Colonic mucosa (tissue), 4 donors: ENCODE measurements around the gene ADAM29. TPM values are rescaled to one million over a fixed set of nuclear protein-coding genes. Genes with fewer than 3 reads are reported as not detected.

ENCODE experiments used
- DNase-seq: peaks from one replicate; pipeline ENCODE4 v3.0.0-alpha.2; 2020
- H3K27ac ChIP-seq: fragments of 200-600 bp; one replicate; pipeline ENCODE4 v1.8.0; 2021
- H3K27me3 ChIP-seq: fragments of 200-600 bp; one replicate; pipeline ENCODE4 v1.8.0; 2021
- H3K36me3 ChIP-seq: fragments of 200-600 bp; one replicate; pipeline ENCODE4 v1.8.0; 2021
- H3K4me1 ChIP-seq: fragments of 200-600 bp; one replicate; pipeline ENCODE4 v1.8.0; 2021; ENCODE audit warnings: mild to moderate bottlenecking
- H3K4me3 ChIP-seq: fragments of 200-600 bp; one replicate; pipeline ENCODE4 v1.8.0; 2021
- H3K9ac ChIP-seq, 2 donors: one replicate each; pipeline ENCODE4 v1.7.0; 2013; ENCODE audit warnings: control low read depth in 2 of 2, low read depth in 2 of 2, low read length in 2 of 2
- H3K9me3 ChIP-seq: fragments of 200-600 bp; one replicate; pipeline ENCODE4 v1.8.0; 2021
- intact Hi-C: fragments of 100-400 bp; cut with DNase I; formaldehyde crosslinking; loops from one replicate; pipeline ENCODE4 v1.14.1; 2022
- total RNA-seq, 2 donors: library from RNA; stranded (reverse); fragmentation: NEBNext Ultra II Directional in 1 of 2; extraction: Animal tissue kit (Norgen Biotek cat#: 25700) in 1 of 2; gene quantifications; one replicate each; pipeline ENCODE4 v1.2.1, GENCODE V29; 2021
- TF ChIP-seq, protein P1 (sequence below): fragments of 200-600 bp; IDR thresholded peaks from one replicate; pipeline ENCODE4 v1.8.0; 2022; ENCODE audit warnings: antibody characterized with exemption, mild to moderate bottlenecking
- donor health status: healthy.
- donor health status: DM: no; HTN: no; CAD: no.
- donor health status: DM: no; HTN: no; CAD: no.

Gene ADAM29
- total RNA-seq, 2 donors from 2014 or later: not detected

DNA sequence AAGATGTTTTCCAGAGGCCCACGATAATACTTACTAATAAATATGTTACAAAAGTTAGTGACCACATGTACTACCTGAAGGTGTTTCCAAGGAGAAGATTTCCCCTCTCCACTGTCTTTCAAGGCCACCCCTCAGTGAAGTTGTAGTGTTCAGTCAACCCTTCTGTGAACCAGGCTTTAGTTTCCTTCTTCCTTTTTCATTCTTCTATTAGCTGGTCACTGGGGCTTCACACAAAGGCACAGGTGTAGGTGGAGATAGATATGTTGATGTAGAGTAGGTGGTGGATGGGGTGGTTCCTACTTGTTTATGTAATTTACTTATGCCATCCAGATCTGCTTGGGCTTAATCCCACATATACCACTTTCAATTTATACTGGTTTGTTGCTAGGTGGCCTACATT lies 43.3 kb upstream of the ADAM29 start:
- Histone ChIP-seq H3K27ac (no peak overlapping the region), H3K9me3 (no peaks in the 10 kb centered on the region), H3K36me3 (no peaks in the 10 kb centered on the region), H3K4me3 (no peak overlapping the region), H3K4me1 (no peaks in the 10 kb centered on the region), H3K9ac (no peak overlapping the region), H3K27me3 (no peaks in the 10 kb centered on the region)
- TF ChIP-seq, protein P1, sequence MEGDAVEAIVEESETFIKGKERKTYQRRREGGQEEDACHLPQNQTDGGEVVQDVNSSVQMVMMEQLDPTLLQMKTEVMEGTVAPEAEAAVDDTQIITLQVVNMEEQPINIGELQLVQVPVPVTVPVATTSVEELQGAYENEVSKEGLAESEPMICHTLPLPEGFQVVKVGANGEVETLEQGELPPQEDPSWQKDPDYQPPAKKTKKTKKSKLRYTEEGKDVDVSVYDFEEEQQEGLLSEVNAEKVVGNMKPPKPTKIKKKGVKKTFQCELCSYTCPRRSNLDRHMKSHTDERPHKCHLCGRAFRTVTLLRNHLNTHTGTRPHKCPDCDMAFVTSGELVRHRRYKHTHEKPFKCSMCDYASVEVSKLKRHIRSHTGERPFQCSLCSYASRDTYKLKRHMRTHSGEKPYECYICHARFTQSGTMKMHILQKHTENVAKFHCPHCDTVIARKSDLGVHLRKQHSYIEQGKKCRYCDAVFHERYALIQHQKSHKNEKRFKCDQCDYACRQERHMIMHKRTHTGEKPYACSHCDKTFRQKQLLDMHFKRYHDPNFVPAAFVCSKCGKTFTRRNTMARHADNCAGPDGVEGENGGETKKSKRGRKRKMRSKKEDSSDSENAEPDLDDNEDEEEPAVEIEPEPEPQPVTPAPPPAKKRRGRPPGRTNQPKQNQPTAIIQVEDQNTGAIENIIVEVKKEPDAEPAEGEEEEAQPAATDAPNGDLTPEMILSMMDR: no peak
- no peak for DNase-seq
- intact Hi-C loops: no loop called here

DNA sequence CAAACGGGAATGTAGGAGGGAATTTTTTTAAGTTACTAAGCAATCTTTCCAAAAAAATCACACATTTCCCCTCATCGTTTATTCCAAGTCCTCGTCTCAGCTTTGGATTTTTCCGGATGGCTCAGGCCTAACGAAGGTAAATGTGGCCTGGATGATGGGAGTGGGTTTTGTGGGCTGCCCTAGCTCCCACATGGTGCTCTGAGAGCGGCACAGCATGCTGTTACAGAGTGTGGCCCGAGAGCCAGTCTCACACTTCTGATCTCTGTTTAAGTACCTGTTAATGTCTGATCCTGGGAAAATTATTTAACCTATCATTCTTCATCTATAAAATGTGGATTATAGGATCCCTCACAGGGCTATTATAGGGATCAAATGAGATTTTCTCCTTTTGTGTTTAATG lies 38.2 kb upstream of the ADAM29 start:
- DNase-seq: no peak
- Histone ChIP-seq H3K27ac (no peak overlapping the region), H3K4me1 (no peaks in the 10 kb centered on the region), H3K9me3 (no peaks in the 10 kb centered on the region), H3K9ac (no peak overlapping the region), H3K27me3 (no peaks in the 10 kb centered on the region), H3K36me3 (no peaks in the 10 kb centered on the region), H3K4me3 (no peak overlapping the region)
- intact Hi-C loops: no loop called here
- TF ChIP-seq, protein P1: no peak

DNA sequence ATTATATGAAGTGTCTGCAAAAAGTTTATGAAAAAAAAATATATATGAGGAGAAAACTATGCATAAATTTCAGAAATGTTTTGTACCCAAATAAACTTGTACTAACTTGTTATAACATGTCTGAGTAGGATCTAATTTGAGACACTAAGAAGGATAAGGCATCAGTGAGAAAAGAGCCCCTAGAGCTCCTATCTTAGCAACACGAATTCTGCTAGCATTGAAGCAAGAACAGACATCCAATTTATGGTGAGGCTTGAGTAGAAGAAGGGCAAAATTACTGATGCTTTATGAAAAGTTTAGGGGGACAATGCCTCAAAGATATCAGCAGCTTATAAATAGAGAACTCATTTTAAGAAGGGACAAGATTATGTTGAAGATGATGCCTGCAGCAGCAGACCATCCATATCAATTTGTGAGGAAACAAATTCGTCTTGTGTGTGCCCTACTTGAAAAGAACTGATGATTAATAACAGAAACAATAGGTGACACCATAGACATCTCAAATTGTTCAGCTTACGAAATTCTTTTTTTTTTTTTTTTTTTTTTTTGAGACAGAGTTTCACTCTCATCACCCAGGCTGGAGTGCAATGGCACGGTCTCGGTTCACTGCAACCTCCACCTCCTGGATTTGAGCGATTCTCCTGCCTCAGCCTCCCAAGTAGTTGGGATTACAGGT lies 35.7 kb upstream of the ADAM29 start:
- Histone ChIP-seq H3K36me3 (no peaks in the 10 kb centered on the region), H3K27me3 (no peaks in the 10 kb centered on the region), H3K27ac (no peak overlapping the region), H3K9me3 (no peaks in the 10 kb centered on the region), H3K4me3 (no peak overlapping the region), H3K4me1 (no peaks in the 10 kb centered on the region), H3K9ac (no peak overlapping the region)
- TF ChIP-seq, protein P1: no peak
- DNase-seq: no peak
- intact Hi-C loops: no loop called here

DNA sequence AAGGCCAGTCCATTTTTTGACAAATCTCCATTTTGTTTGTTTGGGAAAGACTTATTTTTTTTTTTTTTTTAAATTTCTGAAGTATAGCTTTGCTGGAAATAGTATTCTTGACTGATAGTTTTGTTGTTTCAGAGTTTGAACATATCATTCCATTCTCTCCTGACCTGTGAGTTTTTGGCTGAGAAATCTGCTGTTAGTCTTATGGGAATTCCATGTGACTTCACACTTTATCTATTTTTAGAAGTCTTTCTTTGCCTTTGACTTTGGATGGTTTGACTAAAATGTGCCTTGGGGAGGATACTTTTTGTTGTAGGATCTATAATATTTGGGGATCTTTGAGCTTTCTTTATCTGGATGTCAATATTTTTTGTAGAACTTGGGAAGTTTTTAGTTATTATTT lies 10.7 kb upstream of the ADAM29 start:
- intact Hi-C loops: no loop called here
- Histone ChIP-seq H3K4me3 (no peak overlapping the region), H3K27me3 (no peaks in the 10 kb centered on the region), H3K9me3 (no peaks in the 10 kb centered on the region), H3K27ac (no peak overlapping the region), H3K36me3 (no peaks in the 10 kb centered on the region), H3K9ac (no peak overlapping the region), H3K4me1 (no peaks in the 10 kb centered on the region)
- TF ChIP-seq, protein P1: no peak
- DNase-seq: no peak

DNA sequence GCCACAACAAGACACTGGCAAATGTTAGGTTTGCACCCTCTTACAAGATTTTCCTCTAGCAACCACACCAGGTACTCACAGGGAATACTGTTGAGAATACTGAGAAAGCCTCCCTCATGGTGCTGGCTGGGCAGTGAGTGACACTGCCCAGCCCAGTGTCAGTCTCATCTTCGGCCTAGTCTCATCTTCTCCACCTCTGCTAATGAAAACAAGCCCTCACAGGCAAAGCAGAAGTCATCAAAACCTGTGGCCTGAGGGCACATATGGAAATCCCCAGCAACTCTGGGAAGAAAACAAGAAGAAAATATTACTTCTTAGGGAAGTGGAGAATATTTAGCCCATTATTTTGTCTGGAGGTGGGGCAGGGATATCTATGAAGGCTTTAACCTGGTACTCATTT lies 7.9 kb upstream of the ADAM29 start:
- Histone ChIP-seq H3K4me3 (no peak overlapping the region), H3K4me1 (no peaks in the 10 kb centered on the region), H3K9me3 (no peaks in the 10 kb centered on the region), H3K27me3 (no peaks in the 10 kb centered on the region), H3K9ac (no peak overlapping the region), H3K36me3 (no peaks in the 10 kb centered on the region), H3K27ac (no peak overlapping the region)
- TF ChIP-seq, protein P1: no peak
- intact Hi-C loops: no loop called here
- no peak for DNase-seq
